Gastrocnemius medialis (tissue), 4 donors: ENCODE results near the gene MSI2. TPM values are rescaled to one million over a fixed set of nuclear protein-coding genes. Genes with fewer than 3 reads are reported as not detected.

Source experiments
- ATAC-seq, 2 donors: fragments of 150-250 bp; one replicate each; pipeline ENCODE4 v1.9.1; 2016
- DNase-seq, 2 donors: peaks; one replicate each; pipeline ENCODE4 v3.0.0-alpha.2; 2019
- H3K27ac ChIP-seq, 4 donors: fragments of 200-600 bp; sonication (generic); 1 replicate in 1 of 4; 2 replicates in 3 of 4; pipeline ENCODE4 v1.5.1; 2016 to 2018; ENCODE audit warnings: mild to moderate bottlenecking in 2 of 4, moderate library complexity in 1 of 4
- H3K27me3 ChIP-seq, 3 donors: fragments of 200-600 bp; sonication (generic) in 2 of 3; 1 replicate in 1 of 3; 2 replicates in 2 of 3; pipeline versions ENCODE4 v1.5.1 to v1.6.0; 2016 to 2019; ENCODE audit warnings: mild to moderate bottlenecking in 1 of 3, moderate library complexity in 1 of 3
- H3K36me3 ChIP-seq, 2 donors: fragments of 200-600 bp; sonication (generic) in 1 of 2; one replicate each; pipeline ENCODE4 v1.5.1; 2017 to 2018
- H3K4me1 ChIP-seq, 2 donors: fragments of 200-600 bp; sonication (generic) in 1 of 2; one replicate each; pipeline ENCODE4 v1.5.1; 2016 to 2017; ENCODE audit warnings: mild to moderate bottlenecking in 2 of 2
- H3K4me3 ChIP-seq, 4 donors: fragments of 200-600 bp; sonication (generic) in 3 of 4; 1 replicate in 1 of 4; 2 replicates in 3 of 4; pipeline ENCODE4 v1.5.1; 2016 to 2019; ENCODE audit warnings: mild to moderate bottlenecking in 2 of 4
- H3K9me3 ChIP-seq, 3 donors: fragments of 200-600 bp; sonication (generic) in 2 of 3; 1 replicate in 1 of 3; 2 replicates in 2 of 3; pipeline ENCODE4 v1.5.1; 2016 to 2019
- POLR2A ChIP-seq, 2 donors: fragments of 450-650 bp; IDR thresholded peaks; one replicate each; pipeline ENCODE4 v1.6.1; 2017; ENCODE audit warnings: antibody characterized with exemption in 2 of 2, mild to moderate bottlenecking in 2 of 2, moderate library complexity in 2 of 2
- in situ Hi-C, 4 donors: fragments of 200-750 bp; cut with MboI; loops; one replicate each; pipeline versions ENCODE4 v1.15.0 to v1.8.0; 2017; ENCODE audit warnings: low sequenced_read_pairs in 4 of 4
- intact Hi-C: fragments of 100-400 bp; cut with DNase I; formaldehyde crosslinking; loops from one replicate; pipeline ENCODE4 v1.15.1; 2023; ENCODE audit warnings: low total_unique reads
- total RNA-seq, 4 donors: library from RNA; depleted of rRNA; stranded (reverse); fragments of >200 nt; gene quantifications; one replicate each; pipeline versions ENCODE4 v1.1.0 to v1.2.3, GENCODE V29; 2016
- TF ChIP-seq, protein P1 (sequence below), 5 experiments: fragments of 450-650 bp in 3 of 5; fragments of 200-600 bp in 2 of 5; sonication (generic) in 2 of 5; IDR thresholded peaks in 4 of 5; conservative IDR thresholded peaks in 1 of 5; 1 replicate in 4 of 5; 2 replicates in 1 of 5; pipeline ENCODE4 v1.5.1; 2016 to 2019; ENCODE audit warnings: antibody characterized with exemption in 5 of 5, mild to moderate bottlenecking in 3 of 5, moderate library complexity in 3 of 5

Gene MSI2
- total RNA-seq, 4 donors from 2014 or later: 33.1 to 66.2 (median 48.5) TPM

DNA sequence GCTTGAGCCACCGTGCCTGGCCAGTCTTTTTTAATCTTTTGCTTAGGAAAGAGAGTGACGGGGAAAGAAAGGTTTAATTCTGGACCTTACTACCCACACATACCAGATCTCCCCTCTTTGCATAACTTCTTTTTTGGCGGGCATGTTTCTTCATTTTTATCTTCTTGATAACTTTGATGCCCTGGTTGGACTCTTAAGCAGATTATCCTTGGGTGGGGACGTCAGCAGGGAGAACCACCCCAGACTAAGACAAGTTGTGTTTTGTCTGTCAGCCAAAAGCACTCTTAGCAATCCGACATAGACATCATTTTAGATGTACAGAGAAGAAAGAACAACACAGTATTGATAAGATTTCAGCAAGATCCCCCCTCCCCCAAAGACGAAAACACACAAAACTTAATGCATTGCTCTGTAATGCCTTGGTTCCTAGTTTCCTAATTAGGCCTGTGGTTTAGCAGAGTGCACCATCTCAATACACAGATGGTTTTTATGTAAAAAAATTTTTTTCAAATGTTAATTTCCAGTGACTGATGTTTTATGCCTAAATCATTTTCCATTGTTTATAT lies 99.9 kb downstream of the MSI2 start:
- DNase-seq (no peak), ATAC-seq (no peak)
- Histone ChIP-seq H3K36me3 (no peaks in the 10 kb centered on the region), H3K9me3 (no peaks in the 10 kb centered on the region), H3K27ac (peak overlapping the region; percentile 85 to 90 (median 88)), H3K4me3 (peak overlapping the region in 1 of 4 donors; percentile 10), H3K4me1 (peaks cover 69 to 71% of the 10 kb centered on the region in 2 donors), H3K27me3 (no peaks in the 10 kb centered on the region)
- intact Hi-C loops (loop anchor here (5.0 kb wide), 1 partner anchor 86 kb away; no protein-coding TSS in a partner anchor), in situ Hi-C loops (no loop called here)
- TF ChIP-seq POLR2A (IDR thresholded peaks at IDR 0.05): no peak
- TF ChIP-seq, protein P1, sequence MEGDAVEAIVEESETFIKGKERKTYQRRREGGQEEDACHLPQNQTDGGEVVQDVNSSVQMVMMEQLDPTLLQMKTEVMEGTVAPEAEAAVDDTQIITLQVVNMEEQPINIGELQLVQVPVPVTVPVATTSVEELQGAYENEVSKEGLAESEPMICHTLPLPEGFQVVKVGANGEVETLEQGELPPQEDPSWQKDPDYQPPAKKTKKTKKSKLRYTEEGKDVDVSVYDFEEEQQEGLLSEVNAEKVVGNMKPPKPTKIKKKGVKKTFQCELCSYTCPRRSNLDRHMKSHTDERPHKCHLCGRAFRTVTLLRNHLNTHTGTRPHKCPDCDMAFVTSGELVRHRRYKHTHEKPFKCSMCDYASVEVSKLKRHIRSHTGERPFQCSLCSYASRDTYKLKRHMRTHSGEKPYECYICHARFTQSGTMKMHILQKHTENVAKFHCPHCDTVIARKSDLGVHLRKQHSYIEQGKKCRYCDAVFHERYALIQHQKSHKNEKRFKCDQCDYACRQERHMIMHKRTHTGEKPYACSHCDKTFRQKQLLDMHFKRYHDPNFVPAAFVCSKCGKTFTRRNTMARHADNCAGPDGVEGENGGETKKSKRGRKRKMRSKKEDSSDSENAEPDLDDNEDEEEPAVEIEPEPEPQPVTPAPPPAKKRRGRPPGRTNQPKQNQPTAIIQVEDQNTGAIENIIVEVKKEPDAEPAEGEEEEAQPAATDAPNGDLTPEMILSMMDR (IDR thresholded peaks at IDR 0.05 in 4 of 5, conservative IDR thresholded peaks at IDR 0.05 in 1 of 5): no peak

DNA sequence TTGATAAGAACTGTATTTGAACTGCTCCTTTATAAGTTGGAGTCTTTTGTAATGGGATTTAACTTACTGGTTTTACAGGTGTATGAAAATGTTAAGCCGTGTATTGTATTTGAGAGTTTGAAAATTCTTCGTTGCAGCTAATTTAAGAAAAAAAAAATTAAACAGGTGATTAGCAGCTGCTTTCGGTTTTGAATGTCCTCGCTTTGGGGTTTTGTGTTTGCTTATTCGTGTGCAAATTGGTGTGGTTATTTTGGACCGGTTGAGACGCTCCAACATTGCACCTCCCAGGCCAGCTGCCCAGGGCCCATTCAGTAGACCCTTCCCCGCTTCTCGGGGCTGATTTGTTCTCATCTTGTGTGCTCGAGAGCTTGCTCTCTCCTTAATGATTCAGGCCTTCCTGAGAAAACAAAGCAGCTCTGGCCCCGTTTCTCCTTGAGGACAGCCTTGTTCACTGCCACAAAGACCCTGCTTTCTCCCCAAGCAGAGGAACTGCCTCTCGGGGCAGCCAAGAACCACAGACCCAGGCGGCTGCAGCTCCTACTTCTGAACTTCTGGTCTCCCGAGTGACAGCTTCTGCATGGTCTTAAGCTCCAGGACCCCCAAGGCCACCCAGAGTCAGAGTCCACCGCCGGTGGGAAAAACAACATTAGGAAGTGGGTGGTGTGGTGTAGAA lies 100.5 kb downstream of the MSI2 start:
- Histone ChIP-seq H3K36me3 (no peaks in the 10 kb centered on the region), H3K27me3 (no peaks in the 10 kb centered on the region), H3K9me3 (no peaks in the 10 kb centered on the region), H3K4me1 (peaks cover 75 to 78% of the 10 kb centered on the region in 2 donors), H3K4me3 (peak overlapping the region; percentile 10 to 21 (median 14)), H3K27ac (peak overlapping the region; percentile 85 to 90 (median 88))
- no peak for TF ChIP-seq POLR2A (IDR thresholded peaks at IDR 0.05)
- TF ChIP-seq, protein P1 (IDR thresholded peaks at IDR 0.05 in 4 of 5, conservative IDR thresholded peaks at IDR 0.05 in 1 of 5): no peak
- peak; percentile 5 to 10 for ATAC-seq
- in situ Hi-C loops (no loop called here), intact Hi-C loops (loop anchor here (1.0 to 5.0 kb wide), 2 partner anchors 9 to 85 kb away; no protein-coding TSS in a partner anchor)
- DNase-seq: no peak

DNA sequence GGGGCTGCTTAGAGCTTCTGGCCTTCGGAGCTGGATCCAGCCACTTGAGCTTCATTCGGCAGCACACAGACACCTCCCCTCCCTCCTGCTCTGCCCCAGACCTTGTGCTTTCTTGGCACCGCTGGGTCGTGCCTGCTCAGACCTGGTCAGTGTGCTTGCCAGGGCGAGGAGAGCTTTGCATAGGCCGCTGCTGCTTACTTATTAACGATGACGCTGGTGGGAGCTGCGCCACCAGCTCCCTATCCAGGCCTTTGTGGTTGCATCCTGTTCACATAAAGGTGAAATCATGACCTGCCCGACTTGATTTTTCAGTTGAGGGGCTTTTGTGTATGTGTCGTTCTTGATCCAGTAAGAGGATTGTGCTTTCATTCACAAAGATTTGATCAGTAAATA lies 101.1 kb downstream of the MSI2 start:
- Histone ChIP-seq H3K36me3 (no peaks in the 10 kb centered on the region), H3K9me3 (no peaks in the 10 kb centered on the region), H3K4me3 (peak overlapping the region; percentile 10 to 21 (median 14)), H3K27ac (peak overlapping the region; percentile 85 to 90 (median 88)), H3K4me1 (peaks cover 77 to 83% of the 10 kb centered on the region in 2 donors), H3K27me3 (no peaks in the 10 kb centered on the region)
- in situ Hi-C loops (no loop called here), intact Hi-C loops (loop anchor here (1.0 to 5.0 kb wide), 2 partner anchors 9 to 85 kb away; no protein-coding TSS in a partner anchor)
- DNase-seq (peak; percentile 75 to 90), ATAC-seq (peak; percentile 83 to 89)
- TF ChIP-seq POLR2A (IDR thresholded peaks at IDR 0.05): no peak
- TF ChIP-seq, protein P1 (IDR thresholded peaks at IDR 0.05 in 4 of 5, conservative IDR thresholded peaks at IDR 0.05 in 1 of 5): no peak

DNA sequence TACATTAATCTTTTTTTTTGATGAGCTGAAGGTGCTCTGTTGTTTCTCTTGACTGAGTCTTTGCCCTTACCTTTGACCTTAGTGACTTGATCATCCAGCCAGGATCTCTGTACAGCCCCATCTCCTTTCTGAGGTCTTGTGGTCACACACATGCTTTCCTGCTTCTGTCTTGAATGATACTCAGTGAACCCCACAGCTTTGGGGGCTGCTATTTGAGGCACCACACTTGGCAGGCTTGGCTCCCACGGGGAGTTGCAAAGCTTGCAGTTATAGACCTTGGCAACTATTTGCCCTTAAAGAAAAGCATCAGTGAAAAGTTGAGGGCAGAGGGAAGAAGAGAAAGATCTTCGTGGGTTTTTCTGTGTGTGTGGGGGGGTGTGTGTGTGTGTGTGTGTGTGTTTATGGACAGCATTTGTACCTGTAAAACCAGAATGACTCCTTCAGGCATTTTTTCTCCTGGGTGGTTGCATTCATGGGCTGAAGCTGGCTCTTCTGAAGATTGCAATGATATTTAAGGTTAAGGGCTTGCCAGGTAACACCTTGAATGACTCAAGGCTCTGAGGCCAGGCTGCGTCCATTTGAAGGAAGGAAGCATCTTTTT lies 101.6 kb downstream of the MSI2 start:
- no peaks in the 10 kb centered on the region for H3K36me3 ChIP-seq
- intact Hi-C loops (loop anchor here (1.0 to 5.0 kb wide), 2 partner anchors 10 to 84 kb away; no protein-coding TSS in a partner anchor), in situ Hi-C loops (no loop called here)
- H3K27me3 ChIP-seq: no peaks in the 10 kb centered on the region
- H3K4me1 ChIP-seq: peaks cover 78 to 87% of the 10 kb centered on the region in 2 donors
- H3K27ac ChIP-seq: peak overlapping the region; percentile 85 to 90 (median 88)
- DNase-seq (no peak), ATAC-seq (no peak)
- H3K9me3 ChIP-seq: no peaks in the 10 kb centered on the region
- no peak overlapping the region for H3K4me3 ChIP-seq
- TF ChIP-seq, protein P1 (IDR thresholded peaks at IDR 0.05 in 4 of 5, conservative IDR thresholded peaks at IDR 0.05 in 1 of 5): no peak
- TF ChIP-seq POLR2A (IDR thresholded peaks at IDR 0.05): no peak
